Measurements from ENCODE around the gene BPIFB4.

GRCh38 chr20:33033381-33033780 is 46.1 kb upstream of the BPIFB4 start:
- TF ChIP-seq CTCF (conservative IDR thresholded peaks at IDR 0.05; ENCODE audit: low read depth, low read length) (no peak), POLR2A (IDR thresholded peaks at IDR 0.05; ENCODE audit: low read depth, low read length) (no peak), CHD1 (IDR thresholded peaks at IDR 0.05; ENCODE audit: low read depth, low read length) (no peak), FOS (IDR thresholded peaks at IDR 0.05; ENCODE audit: low read depth, low read length) (no peak), MAFK (IDR thresholded peaks at IDR 0.05; ENCODE audit: low read depth, low read length) (no peak), SMC3 (IDR thresholded peaks at IDR 0.05; ENCODE audit: low read depth, low read length) (no peak), CEBPB (IDR thresholded peaks at IDR 0.05; ENCODE audit: low read depth, low read length) (no peak), MXI1 (IDR thresholded peaks at IDR 0.05; ENCODE audit: borderline replicate concordance, low read depth, low read length) (no peak), MAZ (IDR thresholded peaks at IDR 0.05; ENCODE audit: borderline replicate concordance, low read depth, low read length) (no peak), RAD21 (IDR thresholded peaks at IDR 0.05; ENCODE audit: low read length) (no peak), RFX5 (IDR thresholded peaks at IDR 0.05; ENCODE audit: low read depth, low read length) (no peak)
- TF ChIP-seq, protein P1, sequence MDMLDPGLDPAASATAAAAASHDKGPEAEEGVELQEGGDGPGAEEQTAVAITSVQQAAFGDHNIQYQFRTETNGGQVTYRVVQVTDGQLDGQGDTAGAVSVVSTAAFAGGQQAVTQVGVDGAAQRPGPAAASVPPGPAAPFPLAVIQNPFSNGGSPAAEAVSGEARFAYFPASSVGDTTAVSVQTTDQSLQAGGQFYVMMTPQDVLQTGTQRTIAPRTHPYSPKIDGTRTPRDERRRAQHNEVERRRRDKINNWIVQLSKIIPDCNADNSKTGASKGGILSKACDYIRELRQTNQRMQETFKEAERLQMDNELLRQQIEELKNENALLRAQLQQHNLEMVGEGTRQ (IDR thresholded peaks at IDR 0.05; ENCODE audit: low read depth, low read length), result no peak

Measured in IMR-90 (cell line).